ENCODE measurements around the gene FBXO34.
"Not testable (repeated sequence)": the region's sequence is repeated elsewhere in the genome, so short reads cannot be mapped to it uniquely, and the experiment has no call there.

Gene FBXO34

GRCh38 chr14:55312379-55313030, 41.3 kb downstream of the FBXO34 start:
- not testable (repeated sequence) for DNase-seq

GRCh38 chr14:55313480-55313879, 42.3 kb downstream of the FBXO34 start:
- DNase-seq = no peak

- no peak for DNase-seq
Observed at GRCh38 chr14:55314449-55314848, 43.2 kb downstream of the FBXO34 start.

GRCh38 chr14:55316564-55316963, 45.3 kb downstream of the FBXO34 start:
- DNase-seq = no peak

GRCh38 chr14:55317542-55318306, 46.5 kb downstream of the FBXO34 start:
- no peak for DNase-seq

GRCh38 chr14:55318694-55319093, 47.5 kb downstream of the FBXO34 start:
- no peak for DNase-seq

- no peak for DNase-seq
Observed at GRCh38 chr14:55323910-55324309, 52.7 kb downstream of the FBXO34 start.

GRCh38 chr14:55324812-55325211, 53.6 kb downstream of the FBXO34 start:
- no peak for DNase-seq

- DNase-seq = no peak
Observed at GRCh38 chr14:55327179-55327578, 56.0 kb downstream of the FBXO34 start.

GRCh38 chr14:55328317-55328716, 57.1 kb downstream of the FBXO34 start:
- DNase-seq = no peak

GRCh38 chr14:55329999-55330710, 58.9 kb downstream of the FBXO34 start:
- no peak for DNase-seq

- no peak for DNase-seq
Observed at GRCh38 chr14:55332654-55333570, 61.7 kb downstream of the FBXO34 start.

- no peak for DNase-seq
Observed at GRCh38 chr14:55333711-55334485, 62.7 kb downstream of the FBXO34 start.

- DNase-seq = no peak
Observed at GRCh38 chr14:55336162-55336561, 64.9 kb downstream of the FBXO34 start.

- DNase-seq = no peak
Observed at GRCh38 chr14:55336691-55337090, 65.5 kb downstream of the FBXO34 start.

- no peak for DNase-seq
Observed at GRCh38 chr14:55339770-55340169, 68.5 kb downstream of the FBXO34 start.

GRCh38 chr14:55340482-55340881, 69.3 kb downstream of the FBXO34 start:
- DNase-seq = no peak

- DNase-seq = no peak
Observed at GRCh38 chr14:55341781-55342180, 70.6 kb downstream of the FBXO34 start.

- DNase-seq = peak; percentile 42
Observed at GRCh38 chr14:55344582-55345163, 73.5 kb downstream of the FBXO34 start.

- no peak for DNase-seq
Observed at GRCh38 chr14:55347040-55347439, 75.8 kb downstream of the FBXO34 start.

- DNase-seq = no peak
Observed at GRCh38 chr14:55347748-55348147, 76.5 kb downstream of the FBXO34 start.

Measured in DMS153 (cell line).